ENCODE measurements around the gene DHH.

The DHH gene

DNA sequence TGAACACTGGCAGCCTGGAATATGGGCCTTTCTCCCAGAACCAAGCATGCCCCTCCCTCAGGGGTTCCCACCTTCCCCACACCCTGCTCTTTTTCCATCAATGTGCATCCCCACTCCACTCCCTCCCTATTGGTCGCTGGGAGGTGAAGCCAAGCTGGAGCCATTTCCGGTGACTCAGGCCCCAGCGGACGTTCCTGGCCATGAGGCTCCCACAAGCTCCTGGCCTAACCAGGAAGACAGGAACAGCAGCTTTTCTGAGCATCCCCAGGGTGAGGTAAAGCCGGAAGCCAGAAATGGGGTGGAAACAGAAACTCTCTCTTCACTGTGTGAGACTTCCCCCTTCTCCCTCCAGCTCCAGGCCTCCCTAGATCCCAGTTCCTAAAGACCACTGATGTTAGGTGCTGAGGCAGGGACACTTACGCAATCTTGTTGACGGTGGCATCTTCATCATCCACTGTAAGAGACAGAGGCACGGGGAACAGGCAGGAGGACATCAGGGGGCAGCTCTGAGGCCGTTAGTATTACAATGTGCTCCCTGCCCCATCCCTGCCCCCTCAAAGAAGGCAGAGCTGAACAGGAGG lies 11.0 kb upstream of the DHH start:
- H3K4me3 ChIP-seq (replicated peaks; ENCODE audit: insufficient read depth, low read length) = no peak overlapping the region
- no peaks in the 10 kb centered on the region for H3K27me3 ChIP-seq (ENCODE audit: insufficient read depth, poor library complexity, severe bottlenecking)
- TF ChIP-seq SPI1 (IDR thresholded peaks at IDR 0.05; ENCODE audit: borderline replicate concordance, low read depth) = no peak
- TF ChIP-seq GABPA (IDR thresholded peaks at IDR 0.05; ENCODE audit: low read depth) = no peak
- TF ChIP-seq POLR2AphosphoS5 (IDR thresholded peaks at IDR 0.05; ENCODE audit: low read depth) = no peak
- TF ChIP-seq, protein P1, sequence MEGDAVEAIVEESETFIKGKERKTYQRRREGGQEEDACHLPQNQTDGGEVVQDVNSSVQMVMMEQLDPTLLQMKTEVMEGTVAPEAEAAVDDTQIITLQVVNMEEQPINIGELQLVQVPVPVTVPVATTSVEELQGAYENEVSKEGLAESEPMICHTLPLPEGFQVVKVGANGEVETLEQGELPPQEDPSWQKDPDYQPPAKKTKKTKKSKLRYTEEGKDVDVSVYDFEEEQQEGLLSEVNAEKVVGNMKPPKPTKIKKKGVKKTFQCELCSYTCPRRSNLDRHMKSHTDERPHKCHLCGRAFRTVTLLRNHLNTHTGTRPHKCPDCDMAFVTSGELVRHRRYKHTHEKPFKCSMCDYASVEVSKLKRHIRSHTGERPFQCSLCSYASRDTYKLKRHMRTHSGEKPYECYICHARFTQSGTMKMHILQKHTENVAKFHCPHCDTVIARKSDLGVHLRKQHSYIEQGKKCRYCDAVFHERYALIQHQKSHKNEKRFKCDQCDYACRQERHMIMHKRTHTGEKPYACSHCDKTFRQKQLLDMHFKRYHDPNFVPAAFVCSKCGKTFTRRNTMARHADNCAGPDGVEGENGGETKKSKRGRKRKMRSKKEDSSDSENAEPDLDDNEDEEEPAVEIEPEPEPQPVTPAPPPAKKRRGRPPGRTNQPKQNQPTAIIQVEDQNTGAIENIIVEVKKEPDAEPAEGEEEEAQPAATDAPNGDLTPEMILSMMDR (IDR thresholded peaks at IDR 0.05; ENCODE audit: insufficient read depth, low read length) = no peak
- TF ChIP-seq, protein P2, sequence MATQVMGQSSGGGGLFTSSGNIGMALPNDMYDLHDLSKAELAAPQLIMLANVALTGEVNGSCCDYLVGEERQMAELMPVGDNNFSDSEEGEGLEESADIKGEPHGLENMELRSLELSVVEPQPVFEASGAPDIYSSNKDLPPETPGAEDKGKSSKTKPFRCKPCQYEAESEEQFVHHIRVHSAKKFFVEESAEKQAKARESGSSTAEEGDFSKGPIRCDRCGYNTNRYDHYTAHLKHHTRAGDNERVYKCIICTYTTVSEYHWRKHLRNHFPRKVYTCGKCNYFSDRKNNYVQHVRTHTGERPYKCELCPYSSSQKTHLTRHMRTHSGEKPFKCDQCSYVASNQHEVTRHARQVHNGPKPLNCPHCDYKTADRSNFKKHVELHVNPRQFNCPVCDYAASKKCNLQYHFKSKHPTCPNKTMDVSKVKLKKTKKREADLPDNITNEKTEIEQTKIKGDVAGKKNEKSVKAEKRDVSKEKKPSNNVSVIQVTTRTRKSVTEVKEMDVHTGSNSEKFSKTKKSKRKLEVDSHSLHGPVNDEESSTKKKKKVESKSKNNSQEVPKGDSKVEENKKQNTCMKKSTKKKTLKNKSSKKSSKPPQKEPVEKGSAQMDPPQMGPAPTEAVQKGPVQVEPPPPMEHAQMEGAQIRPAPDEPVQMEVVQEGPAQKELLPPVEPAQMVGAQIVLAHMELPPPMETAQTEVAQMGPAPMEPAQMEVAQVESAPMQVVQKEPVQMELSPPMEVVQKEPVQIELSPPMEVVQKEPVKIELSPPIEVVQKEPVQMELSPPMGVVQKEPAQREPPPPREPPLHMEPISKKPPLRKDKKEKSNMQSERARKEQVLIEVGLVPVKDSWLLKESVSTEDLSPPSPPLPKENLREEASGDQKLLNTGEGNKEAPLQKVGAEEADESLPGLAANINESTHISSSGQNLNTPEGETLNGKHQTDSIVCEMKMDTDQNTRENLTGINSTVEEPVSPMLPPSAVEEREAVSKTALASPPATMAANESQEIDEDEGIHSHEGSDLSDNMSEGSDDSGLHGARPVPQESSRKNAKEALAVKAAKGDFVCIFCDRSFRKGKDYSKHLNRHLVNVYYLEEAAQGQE (IDR thresholded peaks at IDR 0.05; ENCODE audit: insufficient replicate concordance, low read depth) = no peak
- no peak for DNase-seq (ENCODE audit: low read depth in 1 of 2, low spot score in 1 of 2)
- no peak overlapping the region for H3K27ac ChIP-seq (replicated peaks)

DNA sequence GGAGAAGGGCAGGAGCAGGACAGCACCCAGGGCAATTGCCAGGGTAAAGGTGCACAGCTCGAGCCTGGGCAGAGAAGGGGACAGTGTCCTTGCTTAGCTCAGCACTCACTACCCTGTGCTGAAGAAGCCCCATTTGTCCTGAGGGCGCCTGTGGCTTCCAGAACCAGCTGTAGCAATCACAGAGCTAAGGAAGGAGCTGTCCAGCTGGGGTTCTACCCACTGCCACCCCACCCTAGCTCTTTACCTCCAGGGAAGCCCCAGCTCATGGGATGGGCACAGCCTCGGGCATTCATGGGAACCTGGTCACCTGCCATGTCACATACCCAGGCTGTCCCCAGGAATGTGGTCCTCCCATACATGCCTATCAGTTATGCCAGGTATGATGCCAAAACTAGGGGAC lies 10.2 kb upstream of the DHH start:
- no peak overlapping the region for H3K27ac ChIP-seq (replicated peaks)
- no peak for TF ChIP-seq POLR2AphosphoS5 (IDR thresholded peaks at IDR 0.05; ENCODE audit: low read depth)
- TF ChIP-seq, protein P2 (IDR thresholded peaks at IDR 0.05; ENCODE audit: insufficient replicate concordance, low read depth) = peak; percentile 51
- no peak overlapping the region for H3K4me3 ChIP-seq (replicated peaks; ENCODE audit: insufficient read depth, low read length)
- DNase-seq (ENCODE audit: low read depth in 1 of 2, low spot score in 1 of 2) = no peak
- H3K27me3 ChIP-seq (ENCODE audit: insufficient read depth, poor library complexity, severe bottlenecking) = no peaks in the 10 kb centered on the region

DNA sequence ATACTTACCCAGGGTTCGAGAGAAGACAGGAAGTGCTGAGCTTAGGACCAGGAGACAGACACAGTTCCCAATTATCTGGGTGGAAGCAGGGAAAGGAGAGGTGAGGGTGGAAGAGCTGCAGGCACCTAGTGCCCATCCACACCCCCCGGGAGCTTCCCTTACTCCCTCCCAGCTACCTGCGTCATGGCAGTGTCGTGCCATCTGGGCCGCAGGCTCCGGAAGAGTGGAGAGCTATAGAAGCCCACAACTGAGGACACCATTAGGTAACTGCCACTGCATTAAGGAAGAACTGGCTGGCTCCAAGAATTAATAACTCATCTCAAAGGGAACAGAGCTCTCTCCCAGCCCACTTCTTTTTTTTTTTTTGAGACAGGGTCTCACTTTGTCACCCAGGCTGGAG lies 5.8 kb upstream of the DHH start:
- no peak overlapping the region for H3K27ac ChIP-seq (replicated peaks)
- DNase-seq (ENCODE audit: low read depth in 1 of 2, low spot score in 1 of 2) = no peak
- H3K27me3 ChIP-seq (ENCODE audit: insufficient read depth, poor library complexity, severe bottlenecking) = no peaks in the 10 kb centered on the region
- TF ChIP-seq SPI1 (IDR thresholded peaks at IDR 0.05; ENCODE audit: borderline replicate concordance, low read depth) = no peak
- no peak for TF ChIP-seq GABPA (IDR thresholded peaks at IDR 0.05; ENCODE audit: low read depth)
- TF ChIP-seq, protein P1 (IDR thresholded peaks at IDR 0.05; ENCODE audit: insufficient read depth, low read length) = no peak
- TF ChIP-seq, protein P2 (IDR thresholded peaks at IDR 0.05; ENCODE audit: insufficient replicate concordance, low read depth) = no peak
- TF ChIP-seq POLR2AphosphoS5 (IDR thresholded peaks at IDR 0.05; ENCODE audit: low read depth) = no peak
- H3K4me3 ChIP-seq (replicated peaks; ENCODE audit: insufficient read depth, low read length) = no peak overlapping the region

Measured in HL-60 (cell line).